Adrenal gland (tissue), 12 donors: ENCODE results near the gene SEMA6C. TPM values are rescaled to one million over a fixed set of nuclear protein-coding genes. Genes with fewer than 3 reads are reported as not detected.
A peak's percentile ranks its signal among the peaks of the same experiment; 100 is the strongest.

Experiments used
- DNase-seq, 7 donors: peaks; one replicate each; pipeline ENCODE4 v3.0.0-alpha.2; 2019 to 2020
- H3K27ac ChIP-seq, 5 donors: fragments of 200-600 bp; sonication (generic) in 4 of 5; 1 replicate in 3 of 5; 2 replicates in 2 of 5; pipeline versions ENCODE4 v1.5.1 to v1.8.0; 2016 to 2020; ENCODE audit warnings: mild to moderate bottlenecking in 1 of 5
- H3K27me3 ChIP-seq: fragments of 200-600 bp; 2 replicates; pipeline ENCODE4 v1.8.0; 2021
- H3K36me3 ChIP-seq, 2 donors: fragments of 200-600 bp; replicated peaks in 1 of 2; 1 replicate in 1 of 2; 2 replicates in 1 of 2; pipeline versions ENCODE4 v1.5.1 to v1.8.0; 2018 to 2022
- H3K4me1 ChIP-seq, 2 donors: fragments of 200-600 bp; replicated peaks in 1 of 2; 1 replicate in 1 of 2; 2 replicates in 1 of 2; pipeline versions ENCODE4 v1.5.1 to v1.8.0; 2018 to 2021
- H3K4me3 ChIP-seq, 4 donors: fragments of 200-600 bp; sonication (generic) in 3 of 4; one replicate each; pipeline ENCODE4 v1.5.1; 2016 to 2018
- H3K9me3 ChIP-seq, 3 donors: fragments of 200-600 bp; sonication (generic) in 1 of 3; replicated peaks in 1 of 3; 1 replicate in 2 of 3; 2 replicates in 1 of 3; pipeline versions ENCODE4 v1.5.1 to v1.8.0; 2016 to 2021
- POLR2A ChIP-seq, 2 donors: fragments of 450-650 bp; IDR thresholded peaks; one replicate each; pipeline ENCODE4 v1.6.1; 2017; ENCODE audit warnings: antibody characterized with exemption in 2 of 2, mild to moderate bottlenecking in 2 of 2, moderate library complexity in 1 of 2
- WGBS, 4 donors: extraction: QIAGEN DNeasy Blood & Tissue Kit in 2 of 4; methylation state at CpG; one replicate each; pipeline versions ENCODE4 v1.1.5 to v1.1.7; 2013 to 2017; 5-methylcytosine and 5-hydroxymethylcytosine counted together
- intact Hi-C, 2 donors: fragments of 100-400 bp; cut with DNase I; formaldehyde crosslinking; loops; one replicate each; pipeline versions ENCODE4 v1.14.1 to v1.15.0; 2022 to 2023
- polyA plus RNA-seq, 3 donors: library from polyadenylated mRNA; stranded (reverse); fragments of 200-250 nt in 2 of 3; fragments of 350-450 nt in 1 of 3; fragmentation: Illumina TruSeq in 1 of 3; extraction: RNeasy Lipid Tissue Mini Kit (QIAGEN cat#74804) in 1 of 3; gene quantifications; one replicate each; pipeline ENCODE4 v1.2.3, GENCODE V29; 2013 to 2014
- total RNA-seq, 9 donors: library from RNA; depleted of rRNA in 4 of 9; stranded (reverse); fragments of >200 nt in 4 of 9; fragments of 120-200 nt in 1 of 9; fragmentation: NEBNext Ultra II Directional in 1 of 9; extraction: Animal tissue kit (Norgen Biotek cat#: 25700) in 1 of 9; gene quantifications; one replicate each; pipeline versions ENCODE4 v1.1.0 to v1.2.4, GENCODE V29; 2013 to 2023
- TF ChIP-seq, protein P1 (sequence below), 6 experiments: fragments of 450-650 bp in 4 of 6; fragments of 200-600 bp in 2 of 6; sonication (generic) in 1 of 6; IDR thresholded peaks; 1 replicate in 5 of 6; 2 replicates in 1 of 6; pipeline versions ENCODE4 v1.5.1 to v1.8.0; 2016 to 2021; ENCODE audit warnings: antibody characterized with exemption in 6 of 6, mild to moderate bottlenecking in 2 of 6, moderate library complexity in 1 of 6
- donor health status: healthy with polysubstance abuse.
- donor health status: Bipolar disorder and iron deficiency.
- donor health status: DM: yes; HTN: yes; CAD: no.
- donor health status: DM: no; HTN: no; CAD: no.
- donor health status: DM: no; HTN: no; CAD: no.
- donor health status: DM: yes; HTN: yes; CAD: no.

SEMA6C gene
- total and polyA plus RNA-seq, 12 donors: 0.66 to 40.5 (median 3.8) TPM

DNA sequence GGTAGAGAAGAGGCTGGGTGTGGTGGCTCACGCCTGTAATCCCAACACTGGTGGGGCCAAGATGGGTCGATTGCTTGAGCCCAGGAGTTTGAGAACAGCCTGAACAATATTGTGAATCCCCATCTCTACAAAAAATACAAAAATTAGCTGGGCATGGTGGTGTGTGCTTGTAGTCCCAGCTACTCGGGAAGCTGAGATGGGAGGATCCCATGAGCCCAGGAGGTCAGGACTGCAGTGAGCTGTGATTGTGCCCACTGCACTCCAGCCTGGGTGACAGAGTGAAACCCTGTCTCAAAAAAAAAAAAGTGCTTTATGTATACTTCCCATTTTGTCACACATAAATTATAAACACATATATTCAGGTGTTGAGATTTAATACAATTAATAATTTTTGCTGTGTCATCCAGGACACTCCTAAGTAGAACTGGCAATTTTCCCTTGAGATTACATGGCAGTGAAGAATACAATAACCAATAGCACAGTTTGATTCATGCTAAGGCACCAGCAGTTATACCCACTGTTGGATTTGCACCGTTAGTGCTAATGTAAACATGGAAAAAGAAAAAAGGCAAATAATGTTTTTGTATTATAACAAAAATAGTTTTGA lies 60.4 kb downstream of the SEMA6C start:
- Histone ChIP-seq H3K27ac (no peak overlapping the region), H3K36me3 (no peaks in the 10 kb centered on the region), H3K4me3 (no peak overlapping the region), H3K9me3 (no peaks in the 10 kb centered on the region), H3K4me1 (no peaks in the 10 kb centered on the region), H3K27me3 (no peaks in the 10 kb centered on the region)
- TF ChIP-seq, protein P1, sequence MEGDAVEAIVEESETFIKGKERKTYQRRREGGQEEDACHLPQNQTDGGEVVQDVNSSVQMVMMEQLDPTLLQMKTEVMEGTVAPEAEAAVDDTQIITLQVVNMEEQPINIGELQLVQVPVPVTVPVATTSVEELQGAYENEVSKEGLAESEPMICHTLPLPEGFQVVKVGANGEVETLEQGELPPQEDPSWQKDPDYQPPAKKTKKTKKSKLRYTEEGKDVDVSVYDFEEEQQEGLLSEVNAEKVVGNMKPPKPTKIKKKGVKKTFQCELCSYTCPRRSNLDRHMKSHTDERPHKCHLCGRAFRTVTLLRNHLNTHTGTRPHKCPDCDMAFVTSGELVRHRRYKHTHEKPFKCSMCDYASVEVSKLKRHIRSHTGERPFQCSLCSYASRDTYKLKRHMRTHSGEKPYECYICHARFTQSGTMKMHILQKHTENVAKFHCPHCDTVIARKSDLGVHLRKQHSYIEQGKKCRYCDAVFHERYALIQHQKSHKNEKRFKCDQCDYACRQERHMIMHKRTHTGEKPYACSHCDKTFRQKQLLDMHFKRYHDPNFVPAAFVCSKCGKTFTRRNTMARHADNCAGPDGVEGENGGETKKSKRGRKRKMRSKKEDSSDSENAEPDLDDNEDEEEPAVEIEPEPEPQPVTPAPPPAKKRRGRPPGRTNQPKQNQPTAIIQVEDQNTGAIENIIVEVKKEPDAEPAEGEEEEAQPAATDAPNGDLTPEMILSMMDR (IDR thresholded peaks at IDR 0.05): no peak
- no peak for TF ChIP-seq POLR2A (IDR thresholded peaks at IDR 0.05)
- DNase-seq: peak in 1 of 7 donors; percentile 1
- intact Hi-C loops: no loop called here
- WGBS, 4 donors: 80 to 86% (median 84%) methylated on average over 4 of the region's 4 CpGs

Other genes with a start within 250 kb of the SEMA6C start
- gene SETDB1, start 220.3 kb downstream of the SEMA6C start, total RNA-seq: 10 to 100 TPM; 12.6 to 52.9 (median 33.9) TPM
- gene SETDB1, start 220.3 kb downstream of the SEMA6C start, polyA plus RNA-seq: 10 to 100 TPM; 28.9 to 50.4 (median 41.3) TPM
- 100 to 1,000 TPM; 289 to 682 (median 496) TPM for gene CERS2, start 171.8 kb downstream of the SEMA6C start, total RNA-seq
- gene CERS2, start 171.8 kb downstream of the SEMA6C start, polyA plus RNA-seq: 100 to 1,000 TPM; 482 to 547 (median 520) TPM
- 1 to 10 TPM in 2 of 9 donors, under 1 TPM in 7; 0.22 to 3.2 (median 0.50) TPM for gene ANXA9, start 164.3 kb downstream of the SEMA6C start, total RNA-seq
- gene ANXA9, start 164.3 kb downstream of the SEMA6C start, polyA plus RNA-seq: under 1 TPM; 0.18 to 0.56 (median 0.40) TPM
- gene MINDY1, start 139.7 kb downstream of the SEMA6C start, total RNA-seq: 10 to 100 TPM; 13.3 to 37.5 (median 32.7) TPM
- 10 to 100 TPM in 2 of 3 donors, 1 to 10 TPM in 1; 6.0 to 12.5 (median 12.5) TPM for gene MINDY1, start 139.7 kb downstream of the SEMA6C start, polyA plus RNA-seq
- gene PRUNE1, start 138.2 kb downstream of the SEMA6C start, total RNA-seq: 10 to 100 TPM; 12.3 to 25.7 (median 20.0) TPM
- 10 to 100 TPM; 10.2 to 16.1 (median 10.9) TPM for gene PRUNE1, start 138.2 kb downstream of the SEMA6C start, polyA plus RNA-seq
- gene BNIPL, start 110.0 kb downstream of the SEMA6C start, total RNA-seq: 1 to 10 TPM in 1 of 9 donors, under 1 TPM in 5, not detected in 3; 0.11 to 2.4 (median 0.27) TPM
- 1 to 10 TPM in 1 of 3 donors, under 1 TPM in 2; 0.05 to 1.4 (median 0.24) TPM for gene BNIPL, start 110.0 kb downstream of the SEMA6C start, polyA plus RNA-seq
- 10 to 100 TPM in 7 of 9 donors, 1 to 10 TPM in 2; 3.9 to 29.7 (median 13.9) TPM for gene C1orf56, start 98.9 kb downstream of the SEMA6C start, total RNA-seq
- 10 to 100 TPM in 1 of 3 donors, 1 to 10 TPM in 2; 8.3 to 10.3 (median 8.3) TPM for gene C1orf56, start 98.9 kb downstream of the SEMA6C start, polyA plus RNA-seq
- 100 to 1,000 TPM in 3 of 9 donors, 10 to 100 TPM in 6; 53.6 to 125 (median 88.2) TPM for gene CDC42SE1, start 87.0 kb downstream of the SEMA6C start, total RNA-seq
- gene CDC42SE1, start 87.0 kb downstream of the SEMA6C start, polyA plus RNA-seq: 10 to 100 TPM; 45.5 to 85.8 (median 55.8) TPM
- 10 to 100 TPM in 2 of 9 donors, 1 to 10 TPM in 7; 1.6 to 31.9 (median 3.7) TPM for gene MLLT11, start 86.2 kb downstream of the SEMA6C start, total RNA-seq
- gene MLLT11, start 86.2 kb downstream of the SEMA6C start, polyA plus RNA-seq: 10 to 100 TPM in 1 of 3 donors, 1 to 10 TPM in 2; 4.3 to 17.4 (median 9.0) TPM
- 10 to 100 TPM in 8 of 9 donors, 1 to 10 TPM in 1; 8.5 to 37.1 (median 12.1) TPM for gene GABPB2, start 75.9 kb downstream of the SEMA6C start, total RNA-seq
- 10 to 100 TPM in 2 of 3 donors, 1 to 10 TPM in 1; 8.3 to 15.3 (median 11.8) TPM for gene GABPB2, start 75.9 kb downstream of the SEMA6C start, polyA plus RNA-seq
- gene TNFAIP8L2, start 10.0 kb upstream of the SEMA6C start, total RNA-seq: 10 to 100 TPM in 3 of 9 donors, 1 to 10 TPM in 6; 1.4 to 18.3 (median 6.4) TPM
- gene TNFAIP8L2, start 10.0 kb upstream of the SEMA6C start, polyA plus RNA-seq: 10 to 100 TPM in 2 of 3 donors, 1 to 10 TPM in 1; 3.3 to 19.9 (median 15.2) TPM
- gene LYSMD1, start 19.3 kb upstream of the SEMA6C start, total RNA-seq: 10 to 100 TPM in 7 of 9 donors, 1 to 10 TPM in 2; 7.9 to 21.5 (median 14.6) TPM
- gene LYSMD1, start 19.3 kb upstream of the SEMA6C start, polyA plus RNA-seq: 10 to 100 TPM in 1 of 3 donors, 1 to 10 TPM in 2; 4.4 to 12.8 (median 9.1) TPM
- gene SCNM1, start 19.5 kb upstream of the SEMA6C start, total RNA-seq: 10 to 100 TPM; 16.4 to 51.7 (median 33.0) TPM
- 10 to 100 TPM; 47.2 to 89.0 (median 83.2) TPM for gene SCNM1, start 19.5 kb upstream of the SEMA6C start, polyA plus RNA-seq
- gene TMOD4, start 29.4 kb upstream of the SEMA6C start, total RNA-seq: 1 to 10 TPM in 1 of 9 donors, under 1 TPM in 2, not detected in 6; 0.28 to 1.2 (median 0.60) TPM
- under 1 TPM in 2 of 3 donors, not detected in 1; 0.84 to 0.88 TPM for gene TMOD4, start 29.4 kb upstream of the SEMA6C start, polyA plus RNA-seq
- gene VPS72, start 43.6 kb upstream of the SEMA6C start, total RNA-seq: 10 to 100 TPM; 30.0 to 57.1 (median 39.1) TPM
- 10 to 100 TPM; 33.1 to 54.4 (median 41.3) TPM for gene VPS72, start 43.6 kb upstream of the SEMA6C start, polyA plus RNA-seq
- gene PIP5K1A, start 51.9 kb upstream of the SEMA6C start, total RNA-seq: 10 to 100 TPM; 28.8 to 61.7 (median 47.1) TPM
- gene PIP5K1A, start 51.9 kb upstream of the SEMA6C start, polyA plus RNA-seq: 10 to 100 TPM; 31.2 to 46.1 (median 43.7) TPM
- gene PSMD4, start 108.1 kb upstream of the SEMA6C start, total RNA-seq: 100 to 1,000 TPM in 8 of 9 donors, 10 to 100 TPM in 1; 99.5 to 380 (median 144) TPM
- gene PSMD4, start 108.1 kb upstream of the SEMA6C start, polyA plus RNA-seq: 100 to 1,000 TPM; 200 to 323 (median 250) TPM
- gene ZNF687, start 135.7 kb upstream of the SEMA6C start, total RNA-seq: 10 to 100 TPM; 11.1 to 38.3 (median 32.4) TPM
- 10 to 100 TPM in 1 of 3 donors, 1 to 10 TPM in 2; 7.5 to 18.5 (median 9.5) TPM for gene ZNF687, start 135.7 kb upstream of the SEMA6C start, polyA plus RNA-seq
- gene PI4KB, start 180.8 kb upstream of the SEMA6C start, total RNA-seq: 10 to 100 TPM; 57.7 to 83.5 (median 66.3) TPM
- gene PI4KB, start 180.8 kb upstream of the SEMA6C start, polyA plus RNA-seq: 10 to 100 TPM; 30.8 to 56.6 (median 37.6) TPM
- 10 to 100 TPM; 37.2 to 82.5 (median 57.1) TPM for gene RFX5, start 200.6 kb upstream of the SEMA6C start, total RNA-seq
- gene RFX5, start 200.6 kb upstream of the SEMA6C start, polyA plus RNA-seq: 10 to 100 TPM; 22.6 to 38.0 (median 37.9) TPM
- gene SELENBP1, start 226.1 kb upstream of the SEMA6C start, total RNA-seq: 10 to 100 TPM; 13.3 to 41.6 (median 34.7) TPM
- gene SELENBP1, start 226.1 kb upstream of the SEMA6C start, polyA plus RNA-seq: 10 to 100 TPM; 11.0 to 61.8 (median 32.3) TPM